Mucosa of gallbladder (tissue), 1 donor: ENCODE measurements around the gene S100A12. TPM values are rescaled to one million over a fixed set of nuclear protein-coding genes. Genes with fewer than 3 reads are reported as not detected.

ENCODE experiments used
- DNase-seq: peaks from one replicate; pipeline ENCODE4 v3.0.0-alpha.2; 2020; ENCODE audit warnings: low spot score
- total RNA-seq: library from RNA; stranded (reverse); gene quantifications from one replicate; pipeline ENCODE4 v1.2.1, GENCODE V29; 2021
- donor health status: DM: no; HTN: no; CAD: no.

Gene S100A12
- total RNA-seq, 1 donor from 2014 or later, result 0.75 TPM

GRCh38 chr1:153368495-153368894, 6.9 kb downstream of the S100A12 start:
- DNase-seq, result no peak

GRCh38 chr1:153367090-153367489, 8.3 kb downstream of the S100A12 start:
- no peak for DNase-seq

GRCh38 chr1:153366261-153366660, 9.2 kb downstream of the S100A12 start:
- no peak for DNase-seq

- DNase-seq, result no peak
Measured at GRCh38 chr1:153365696-153366095, 9.7 kb downstream of the S100A12 start.

GRCh38 chr1:153364766-153365666, 10.4 kb downstream of the S100A12 start:
- no peak for DNase-seq

GRCh38 chr1:153364156-153364555, 11.3 kb downstream of the S100A12 start:
- no peak for DNase-seq

- DNase-seq, result no peak
Measured at GRCh38 chr1:153363641-153364040, 11.8 kb downstream of the S100A12 start.

- no peak for DNase-seq
Measured at GRCh38 chr1:153362187-153362775, 13.1 kb downstream of the S100A12 start.

GRCh38 chr1:153361480-153362109, 13.8 kb downstream of the S100A12 start:
- no peak for DNase-seq

GRCh38 chr1:153360592-153361479, 14.6 kb downstream of the S100A12 start:
- no peak for DNase-seq

- no peak for DNase-seq
Measured at GRCh38 chr1:153360190-153360589, 15.2 kb downstream of the S100A12 start.

- no peak for DNase-seq
Measured at GRCh38 chr1:153359241-153359640, 16.2 kb downstream of the S100A12 start.

- no peak for DNase-seq
Measured at GRCh38 chr1:153358691-153358975, 16.8 kb downstream of the S100A12 start.

GRCh38 chr1:153357853-153358690, 17.3 kb downstream of the S100A12 start, which contains the start of gene S100A9:
Gene S100A9, plus strand, starts transcription at chr1:153357854. Its CDS starts 430 bp downstream, at chr1:153358284.
- no peak for DNase-seq

GRCh38 chr1:153357076-153357852, 18.2 kb downstream of the S100A12 start:
- peak; percentile 28 for DNase-seq

- DNase-seq, result no peak
Measured at GRCh38 chr1:153356392-153357075, 18.9 kb downstream of the S100A12 start.

GRCh38 chr1:153355445-153356071, 19.9 kb downstream of the S100A12 start:
- DNase-seq, result peak; percentile 24

GRCh38 chr1:153354515-153355193, 20.8 kb downstream of the S100A12 start:
- DNase-seq, result no peak
